ENCODE results near the gene TMEM139.

- TF ChIP-seq POLR2A (IDR thresholded peaks at IDR 0.05) (no peak), CTCF (IDR thresholded peaks at IDR 0.05) (no peak)
Observed at GRCh38 chr7:143285470-143285778, 666 bp downstream of the TMEM139 start.

All from testis (tissue), 2 donors.